CD4-positive, alpha-beta T cell treated with Interleukin-2 at 100 ng/mL for 4 hours (primary cell): ENCODE data around the gene DBNDD2.

Source experiments
- DNase-seq: peaks from one replicate; pipeline ENCODE4 v3.0.0-alpha.2; 2020; ENCODE audit warnings: low spot score

DBNDD2 gene

GRCh38 chr20:45450097-45450818, 42.2 kb downstream of the DBNDD2 start:
- DNase-seq: peak; percentile 56

GRCh38 chr20:45452238-45452637, 44.1 kb downstream of the DBNDD2 start:
- no peak for DNase-seq

DNA sequence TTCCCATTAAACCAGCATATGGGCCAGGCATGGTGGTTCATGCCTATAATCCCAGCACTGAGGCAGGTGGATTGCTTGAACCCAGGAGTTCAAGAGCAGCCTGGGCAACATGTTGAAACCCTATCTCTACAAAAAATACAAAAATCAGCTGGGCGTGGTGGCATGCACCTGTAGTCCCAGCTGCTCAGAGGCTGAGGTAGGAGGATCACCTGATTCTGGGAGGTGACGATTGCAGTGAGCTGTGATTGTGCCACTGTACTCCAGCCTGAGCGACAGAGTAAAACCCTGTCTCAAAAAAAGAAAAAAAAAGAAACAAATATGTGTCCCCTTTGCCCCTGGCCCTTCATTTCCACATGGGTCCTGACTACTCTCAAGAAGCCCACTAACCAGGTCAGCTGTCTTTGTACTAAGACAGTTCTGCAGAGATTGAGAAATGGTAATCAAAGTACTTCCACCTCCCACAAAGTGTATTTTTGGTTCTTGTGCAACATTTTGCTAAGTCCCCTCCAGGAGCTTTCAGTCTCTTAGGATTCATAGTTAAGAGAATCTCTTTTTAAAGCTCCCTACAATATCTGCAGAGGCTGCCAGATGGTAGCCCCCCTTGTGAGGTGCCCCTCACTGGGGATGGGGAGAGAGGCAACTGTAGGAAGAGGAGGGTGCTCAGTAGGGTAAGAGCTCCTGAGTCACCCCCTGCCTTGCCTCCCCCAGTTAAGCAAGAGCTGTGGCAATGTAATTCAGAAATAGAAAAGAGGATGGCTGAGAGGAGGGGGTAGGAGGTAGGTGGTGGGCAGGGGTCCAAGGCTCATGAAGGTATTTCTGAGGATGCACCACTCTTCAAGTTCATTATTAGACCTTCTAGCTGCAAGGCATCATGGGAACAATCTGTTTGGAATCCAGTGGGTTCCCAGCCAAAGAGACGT, 44.9 kb downstream of the DBNDD2 start:
- DNase-seq: no peak

GRCh38 chr20:45456632-45457031, 48.5 kb downstream of the DBNDD2 start:
- DNase-seq: peak; percentile 8

DNA sequence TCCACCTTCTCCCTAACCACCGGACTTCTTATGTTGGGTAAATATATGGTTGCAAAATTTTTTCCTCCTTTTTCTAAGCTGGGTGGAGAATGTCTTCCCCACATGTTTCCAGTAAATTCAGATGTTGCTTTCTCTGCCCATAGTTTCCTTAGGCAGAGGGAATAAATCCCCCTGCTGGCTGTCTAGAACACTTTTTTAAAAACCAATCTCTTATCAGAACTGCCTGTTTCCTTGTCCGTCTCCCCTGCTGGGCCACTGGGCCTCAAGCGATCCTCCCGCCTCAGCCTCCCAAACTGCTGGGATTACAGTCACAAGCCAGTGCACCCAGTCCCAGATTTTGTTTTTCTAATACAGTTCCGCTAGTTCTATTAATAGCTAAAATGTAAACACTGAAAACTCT, 51.5 kb downstream of the DBNDD2 start:
- DNase-seq: no peak
